H1 (cell line): Measurements from ENCODE around the gene COL8A1. TPM values are rescaled to one million over a fixed set of nuclear protein-coding genes. Genes with fewer than 3 reads are reported as not detected.

Experiments
- CTCF ChIA-PET: fragments of 300-600 bp; sonication (Branson Sonifier 250); formaldehyde crosslinking; loops from one replicate; lab custom pipeline; 2021; ENCODE audit not compliant: partially characterized antibody; lab: Charles Lee
- POLR2A ChIA-PET: fragments of 300-600 bp; sonication (Branson Sonifier 250); formaldehyde crosslinking; loops from one replicate; lab custom pipeline; 2021; ENCODE audit warnings: inconsistent platforms; ENCODE audit not compliant: partially characterized antibody; lab: Charles Lee
- DNase-seq, 2 experiments: peaks; one replicate each; pipeline versions ENCODE4 v3.0.0 to v3.0.0-alpha.2; 2010 to 2022; ENCODE audit warnings: low spot score in 2 of 2, low read depth in 1 of 2, mixed read lengths in 1 of 2
- FAIRE-seq: peaks from 2 replicates; lab custom pipeline; 2011; peaks lifted over from hg19 to GRCh38; lab: Jason Lieb, UNC
- H2AFZ ChIP-seq: 2 replicates; pipeline ENCODE4 v1.8.1; 2012; ENCODE audit warnings: low read length, inconsistent platforms
- H2AK5ac ChIP-seq: 2 replicates; pipeline ENCODE4 v1.6.1; 2013; ENCODE audit warnings: low read depth, low read length
- H2BK120ac ChIP-seq: replicated peaks from 2 replicates; pipeline ENCODE3; 2013; ENCODE audit warnings: low read depth, low read length, inconsistent platforms
- H2BK12ac ChIP-seq: 2 replicates; pipeline ENCODE4 v1.6.1; 2013; ENCODE audit warnings: low read depth, low read length
- H2BK15ac ChIP-seq: 2 replicates; pipeline ENCODE4 v1.6.1; 2013; ENCODE audit warnings: low read length
- H2BK20ac ChIP-seq: 2 replicates; pipeline ENCODE4 v1.6.1; 2013; ENCODE audit warnings: low read length
- H2BK5ac ChIP-seq: 2 replicates; pipeline ENCODE4 v1.6.1; 2013; ENCODE audit warnings: low read depth, low read length
- H3K14ac ChIP-seq: 2 replicates; pipeline ENCODE4 v1.6.1; 2013; ENCODE audit warnings: inconsistent platforms; ENCODE audit not compliant: insufficient read length
- H3K18ac ChIP-seq: 2 replicates; pipeline ENCODE4 v1.6.1; 2013; ENCODE audit warnings: low read length; ENCODE audit errors: extremely low read depth
- H3K23ac ChIP-seq: 2 replicates; pipeline ENCODE4 v1.6.1; 2013; ENCODE audit warnings: inconsistent platforms; ENCODE audit not compliant: insufficient read length
- H3K23me2 ChIP-seq: 2 replicates; pipeline ENCODE4 v1.6.1; 2013; ENCODE audit warnings: low read depth, low read length
- H3K27ac ChIP-seq: 2 replicates; pipeline ENCODE4 v1.6.1; 2011; ENCODE audit warnings: low read depth, low read length, inconsistent platforms
- H3K27me3 ChIP-seq, 4 experiments: replicated peaks in 1 of 4; 1 replicate in 1 of 4; 2 replicates in 3 of 4; pipeline versions ENCODE4 v1.6.1 to v1.8.1; 2011 to 2013; ENCODE audit warnings: low read length in 3 of 4, mild to moderate bottlenecking in 3 of 4, inconsistent platforms in 2 of 4, mixed read lengths in 2 of 4, moderate library complexity in 1 of 4; ENCODE audit not compliant: control insufficient read depth in 3 of 4, insufficient read depth in 3 of 4; ENCODE audit errors: extremely low read depth in 1 of 4
- H3K36me3 ChIP-seq, 4 experiments: 2 replicates each; pipeline versions ENCODE4 v1.6.1 to v1.8.1; 2011 to 2013; ENCODE audit warnings: mild to moderate bottlenecking in 4 of 4, low read length in 3 of 4, moderate library complexity in 2 of 4, control low read depth in 1 of 4, inconsistent platforms in 1 of 4; ENCODE audit not compliant: insufficient read depth in 4 of 4, control insufficient read depth in 2 of 4
- H3K4ac ChIP-seq: replicated peaks from 2 replicates; pipeline ENCODE3; 2013; ENCODE audit warnings: low read length, low read depth, mixed read lengths, inconsistent platforms; ENCODE audit not compliant: insufficient read length
- H3K4me1 ChIP-seq, 4 experiments: replicated peaks in 1 of 4; 1 replicate in 1 of 4; 2 replicates in 3 of 4; pipeline versions ENCODE4 v1.6.1 to v1.8.1; 2011 to 2013; ENCODE audit warnings: low read length in 3 of 4, inconsistent platforms in 2 of 4, mixed read lengths in 1 of 4; ENCODE audit not compliant: insufficient read depth in 4 of 4, control insufficient read depth in 3 of 4
- H3K4me2 ChIP-seq, 2 experiments: 2 replicates each; pipeline versions ENCODE4 v1.6.1 to v1.8.1; 2011 to 2013; ENCODE audit warnings: low read depth in 2 of 2, low read length in 2 of 2, control low read depth in 1 of 2, inconsistent platforms in 1 of 2, mild to moderate bottlenecking in 1 of 2; ENCODE audit not compliant: insufficient read depth in 1 of 2
- H3K4me3 ChIP-seq, 4 experiments: fragments of 200-600, 300-600 bp in 1 of 4; sonication (generic), shearing (Covaris generic), sonication (Bioruptor Twin) in 1 of 4; 2 replicates each; pipeline versions ENCODE4 v1.5.1 to v1.8.1; 2011 to 2016; ENCODE audit warnings: low read length in 4 of 4, low read depth in 3 of 4, control low read depth in 2 of 4, inconsistent platforms in 2 of 4, mild to moderate bottlenecking in 2 of 4, mixed read lengths in 1 of 4, moderate library complexity in 1 of 4; ENCODE audit not compliant: insufficient read depth in 2 of 4; ENCODE audit errors: extremely low read depth in 1 of 4
- H3K56ac ChIP-seq: replicated peaks from 2 replicates; pipeline ENCODE3; 2013; ENCODE audit warnings: low read depth, mild to moderate bottlenecking, mixed read lengths, low read length, inconsistent platforms; ENCODE audit not compliant: insufficient read length
- H3K79me1 ChIP-seq: 2 replicates; pipeline ENCODE4 v1.6.1; 2013; ENCODE audit warnings: low read depth, low read length, control low read depth
- H3K79me2 ChIP-seq, 2 experiments: 2 replicates each; pipeline versions ENCODE4 v1.6.1 to v1.8.1; 2012 to 2013; ENCODE audit warnings: low read length in 2 of 2, mild to moderate bottlenecking in 2 of 2, inconsistent platforms in 1 of 2; ENCODE audit not compliant: insufficient read depth in 2 of 2, control insufficient read depth in 1 of 2
- H3K9ac ChIP-seq, 4 experiments: replicated peaks in 1 of 4; 1 replicate in 1 of 4; 2 replicates in 3 of 4; pipeline versions ENCODE4 v1.6.1 to v1.8.1; 2011 to 2013; ENCODE audit warnings: low read depth in 3 of 4, low read length in 3 of 4, control low read depth in 2 of 4, mild to moderate bottlenecking in 2 of 4, moderate library complexity in 2 of 4, inconsistent platforms in 1 of 4; ENCODE audit errors: extremely low read depth in 1 of 4
- H3K9me3 ChIP-seq, 2 experiments: 2 replicates each; pipeline versions ENCODE4 v1.6.1 to v1.8.1; 2012 to 2013; ENCODE audit warnings: mild to moderate bottlenecking in 2 of 2, moderate library complexity in 2 of 2, control low read depth in 1 of 2, inconsistent platforms in 1 of 2, low read depth in 1 of 2, low read length in 1 of 2, mixed read lengths in 1 of 2; ENCODE audit not compliant: insufficient read depth in 2 of 2
- H4K20me1 ChIP-seq, 2 experiments: replicated peaks in 1 of 2; 2 replicates each; pipeline versions ENCODE3 to v1.8.1; 2011 to 2013; ENCODE audit warnings: inconsistent platforms in 2 of 2, low read length in 2 of 2, mild to moderate bottlenecking in 1 of 2; ENCODE audit not compliant: insufficient read depth in 2 of 2, control insufficient read depth in 1 of 2
- H4K5ac ChIP-seq: 2 replicates; pipeline ENCODE4 v1.6.1; 2013; ENCODE audit warnings: low read length, low read depth, mixed read lengths, inconsistent platforms; ENCODE audit not compliant: insufficient read length
- H4K8ac ChIP-seq: 2 replicates; pipeline ENCODE4 v1.8.0; 2013; ENCODE audit warnings: mild to moderate bottlenecking, moderate library complexity, low read length, inconsistent platforms; ENCODE audit not compliant: insufficient read depth; ENCODE audit errors: extremely low read depth
- H4K91ac ChIP-seq: replicated peaks from 2 replicates; pipeline ENCODE3; 2013; ENCODE audit warnings: low read length, mixed read lengths, inconsistent platforms; ENCODE audit not compliant: insufficient read length
- CHD2 ChIP-seq: IDR thresholded peaks from 2 replicates; pipeline ENCODE4 v1.6.1; 2012; ENCODE audit warnings: low read length, improper control_type of control experiment
- CTBP2 ChIP-seq: IDR thresholded peaks from 2 replicates; pipeline ENCODE4 v1.7.0; 2011; ENCODE audit warnings: borderline replicate concordance, mild to moderate bottlenecking, moderate library complexity, mixed read lengths, low read length; ENCODE audit not compliant: insufficient read depth, insufficient read length
- EP300 ChIP-seq, 2 experiments: IDR thresholded peaks; 1 replicate in 1 of 2; 2 replicates in 1 of 2; pipeline ENCODE4 v1.6.1; 2011 to 2012; ENCODE audit warnings: low read depth in 2 of 2, low read length in 2 of 2, mild to moderate bottlenecking in 2 of 2, borderline replicate concordance in 1 of 2, inconsistent platforms in 1 of 2, moderate library complexity in 1 of 2
- NRF1 ChIP-seq: IDR thresholded peaks from 2 replicates; pipeline ENCODE4 v1.6.1; 2011; ENCODE audit warnings: mild to moderate bottlenecking, low read depth, low read length, improper control_type of control experiment
- POLR2AphosphoS5 ChIP-seq: IDR thresholded peaks from 2 replicates; pipeline ENCODE4 v1.6.1; 2011; ENCODE audit warnings: low read depth, low read length
- RXRA ChIP-seq: IDR thresholded peaks from 2 replicates; pipeline ENCODE4 v1.6.1; 2011; ENCODE audit warnings: low read depth, mild to moderate bottlenecking, low read length, moderate library complexity; ENCODE audit not compliant: insufficient read depth
- SIX5 ChIP-seq: IDR thresholded peaks from 2 replicates; pipeline ENCODE4 v1.6.1; 2011; ENCODE audit warnings: mild to moderate bottlenecking, low read depth, low read length
- SP1 ChIP-seq: IDR thresholded peaks from 2 replicates; pipeline ENCODE4 v1.6.1; 2011; ENCODE audit warnings: low read depth, low read length
- SRF ChIP-seq: IDR thresholded peaks from 2 replicates; pipeline ENCODE4 v1.6.1; 2011; ENCODE audit warnings: mild to moderate bottlenecking, low read depth, low read length, moderate library complexity
- SUZ12 ChIP-seq: fragments of 200-600 bp; sonication (generic); IDR thresholded peaks from 2 replicates; pipeline ENCODE4 v1.6.1; 2012; ENCODE audit warnings: mild to moderate bottlenecking, inconsistent platforms, low read length, moderate library complexity, mixed read lengths
- WGBS, 2 experiments: shearing (Covaris generic) in 1 of 2; methylation state at CpG; one replicate each; pipeline versions ENCODE4 v1.1.6 to v1.1.7; 2013 to 2015; ENCODE audit warnings: low lambda C conversion rate in 2 of 2, mixed read lengths in 2 of 2, inconsistent platforms in 1 of 2, low coverage in 1 of 2, missing lambda C conversion rate in 1 of 2; ENCODE audit not compliant: insufficient replicate concordance in 2 of 2, insufficient coverage in 1 of 2, insufficient read length in 1 of 2; ENCODE audit errors: extremely low coverage in 1 of 2, missing lambda C conversion rate in 1 of 2; 5-methylcytosine and 5-hydroxymethylcytosine counted together
- polyA plus RNA-seq, 7 experiments: library from polyadenylated mRNA; depleted of rRNA in 3 of 7; stranded (reverse) in 5 of 7; unstranded in 2 of 7; fragments of >200 nt in 5 of 7; fragments of 200-250 nt in 2 of 7; gene quantifications; 1 replicate in 5 of 7; 2 replicates in 1 of 7; 4 replicates in 1 of 7; pipeline versions ENCODE4 v1.2.1 to v1.2.3, GENCODE V29; 2011 to 2013; ENCODE audit warnings: missing spikeins in 2 of 7, mixed read lengths in 2 of 7
- total RNA-seq: library from RNA; stranded (reverse); fragmentation: NEBNext Ultra II Directional; extraction: Animal tissue kit (Norgen Biotek cat#: 25700); gene quantifications from 2 replicates; pipeline ENCODE4 v1.2.1, GENCODE V29; 2021
- TF ChIP-seq, protein P1 (sequence below): IDR thresholded peaks from 2 replicates; pipeline ENCODE4 v1.6.1; 2012; ENCODE audit warnings: inconsistent platforms

The COL8A1 gene
- total and polyA plus RNA-seq, 2 of the 8 experiments (the other 6 are each of a cell fraction or from before 2014, with no cell fraction given), result 0.21 to 1.2 TPM

DNA sequence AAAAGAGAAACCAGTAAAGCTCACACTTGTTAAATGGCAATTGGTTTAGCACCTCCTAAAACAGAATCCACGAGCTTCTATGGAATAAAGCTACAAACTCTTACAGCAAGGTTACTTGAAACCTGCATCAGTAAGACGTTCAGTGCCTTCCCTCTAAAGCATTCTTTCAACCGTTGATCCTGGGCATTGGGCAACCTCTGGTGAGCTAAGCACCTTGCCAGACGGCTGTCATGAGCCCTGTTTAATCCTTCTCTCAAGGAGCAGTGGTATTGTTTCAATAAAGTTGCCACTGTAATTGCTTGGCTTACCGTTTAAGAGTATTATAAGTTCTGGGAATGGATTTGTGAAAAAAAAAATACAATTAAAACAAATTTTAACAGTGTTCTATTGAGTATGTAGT lies 75.0 kb downstream of the COL8A1 start:
- Histone ChIP-seq H3K14ac (no peak overlapping the region), H2BK20ac (no peak overlapping the region), H3K27me3 (no peaks in the 10 kb centered on the region), H2BK12ac (no peak overlapping the region), H3K79me1 (no peaks in the 10 kb centered on the region), H3K4ac (no peak overlapping the region), H3K79me2 (no peaks in the 10 kb centered on the region), H4K91ac (no peak overlapping the region), H4K20me1 (no peaks in the 10 kb centered on the region), H4K8ac (no peak overlapping the region), H2AK5ac (no peak overlapping the region), H3K18ac (no peak overlapping the region), H3K23ac (no peak overlapping the region), H3K23me2 (no peaks in the 10 kb centered on the region), H4K5ac (no peak overlapping the region), H2BK120ac (no peak overlapping the region), H2BK5ac (no peak overlapping the region), H3K4me1 (0 out of 7 replicates have a peak, but pooled peaks cover 0 to 5% (median 2%) of the 10 kb centered on the region in 4 experiments), H2BK15ac (no peak overlapping the region), H3K4me2 (no peak overlapping the region), H3K9me3 (no peaks in the 10 kb centered on the region), H3K9ac (no peak overlapping the region), H3K56ac (no peak overlapping the region), H2AFZ (no peak overlapping the region), H3K27ac (no peak overlapping the region), H3K4me3 (no peak overlapping the region), H3K36me3 (no peaks in the 10 kb centered on the region)
- POLR2A ChIA-PET, result no interaction called here
- TF ChIP-seq EP300 (IDR thresholded peaks at IDR 0.05; ENCODE audit: borderline replicate concordance in 1 of 2, low read depth in 2 of 2, low read length in 2 of 2) (no peak), SRF (no peak), SP1 (no peak), NRF1 (no peak), RXRA (no peak), SUZ12 (no peak), CTBP2 (no peak), POLR2AphosphoS5 (no peak), CHD2 (no peak), SIX5 (no peak)
- TF ChIP-seq, protein P1, sequence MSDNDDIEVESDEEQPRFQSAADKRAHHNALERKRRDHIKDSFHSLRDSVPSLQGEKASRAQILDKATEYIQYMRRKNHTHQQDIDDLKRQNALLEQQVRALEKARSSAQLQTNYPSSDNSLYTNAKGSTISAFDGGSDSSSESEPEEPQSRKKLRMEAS, result no peak
- DNase-seq, result no peak
- 90% methylated on average over 5 of the region's 5 CpGs; no CpG with 5 or more reads in 1 of the 2 experiments for WGBS, 2 experiments
- no peak for FAIRE-seq
- CTCF ChIA-PET, result interaction anchor here (1.3 to 2.4 kb wide), 3 partner anchors 17 to 215 kb away, joined by 3 to 6 read pairs (median 4); no protein-coding TSS in a partner anchor
